ENCODE results near the gene SLC2A9.

DNA sequence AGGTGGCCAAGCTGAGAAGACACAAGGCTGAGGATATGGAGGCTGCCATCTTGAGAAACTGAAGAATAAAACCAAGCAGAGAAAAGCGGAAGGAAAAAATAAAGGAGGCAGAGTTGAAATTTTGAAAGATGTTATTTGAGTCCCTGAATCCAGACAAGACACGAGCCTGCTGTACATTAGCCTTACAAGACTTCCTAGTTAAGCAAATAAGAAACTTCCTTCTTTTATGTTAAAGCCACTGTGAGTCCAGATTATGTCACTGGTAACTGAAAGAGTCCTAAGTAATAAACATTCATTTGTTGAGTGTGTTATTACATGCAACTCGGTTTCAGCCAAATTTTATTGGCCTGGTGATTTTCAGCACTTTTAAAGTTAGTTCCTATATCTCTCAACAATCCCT lies 209.5 kb downstream of the SLC2A9 start:
- TF ChIP-seq, protein P1, sequence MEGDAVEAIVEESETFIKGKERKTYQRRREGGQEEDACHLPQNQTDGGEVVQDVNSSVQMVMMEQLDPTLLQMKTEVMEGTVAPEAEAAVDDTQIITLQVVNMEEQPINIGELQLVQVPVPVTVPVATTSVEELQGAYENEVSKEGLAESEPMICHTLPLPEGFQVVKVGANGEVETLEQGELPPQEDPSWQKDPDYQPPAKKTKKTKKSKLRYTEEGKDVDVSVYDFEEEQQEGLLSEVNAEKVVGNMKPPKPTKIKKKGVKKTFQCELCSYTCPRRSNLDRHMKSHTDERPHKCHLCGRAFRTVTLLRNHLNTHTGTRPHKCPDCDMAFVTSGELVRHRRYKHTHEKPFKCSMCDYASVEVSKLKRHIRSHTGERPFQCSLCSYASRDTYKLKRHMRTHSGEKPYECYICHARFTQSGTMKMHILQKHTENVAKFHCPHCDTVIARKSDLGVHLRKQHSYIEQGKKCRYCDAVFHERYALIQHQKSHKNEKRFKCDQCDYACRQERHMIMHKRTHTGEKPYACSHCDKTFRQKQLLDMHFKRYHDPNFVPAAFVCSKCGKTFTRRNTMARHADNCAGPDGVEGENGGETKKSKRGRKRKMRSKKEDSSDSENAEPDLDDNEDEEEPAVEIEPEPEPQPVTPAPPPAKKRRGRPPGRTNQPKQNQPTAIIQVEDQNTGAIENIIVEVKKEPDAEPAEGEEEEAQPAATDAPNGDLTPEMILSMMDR (IDR thresholded peaks at IDR 0.05; ENCODE audit: poor library complexity, severe bottlenecking), result no peak
- TF ChIP-seq EP300 (conservative IDR thresholded peaks at IDR 0.05; ENCODE audit: poor library complexity, severe bottlenecking) (no peak), RAD21 (conservative IDR thresholded peaks at IDR 0.05) (no peak), POLR2AphosphoS5 (IDR thresholded peaks at IDR 0.05) (no peak)
